Ishikawa (cell line): ENCODE results near the gene RIPOR2.

Experiments
- CEBPB ChIP-seq: IDR thresholded peaks from 2 replicates; pipeline ENCODE4 v1.6.1; 2012
- EGR1 ChIP-seq: IDR thresholded peaks from 2 replicates; pipeline ENCODE4 v1.6.1; 2012
- EP300 ChIP-seq: IDR thresholded peaks from 2 replicates; pipeline ENCODE4 v1.6.1; 2012; ENCODE audit warnings: borderline replicate concordance
- NFIC ChIP-seq: IDR thresholded peaks from 2 replicates; pipeline ENCODE4 v1.6.1; 2012
- TCF12 ChIP-seq: IDR thresholded peaks from 2 replicates; pipeline ENCODE4 v1.6.1; 2012; ENCODE audit warnings: low read depth
- YY1 ChIP-seq: IDR thresholded peaks from 2 replicates; pipeline ENCODE4 v1.6.1; 2012; ENCODE audit warnings: low read depth
- TF ChIP-seq, protein P1 (sequence below): IDR thresholded peaks from 2 replicates; pipeline ENCODE4 v1.6.1; 2012

DNA sequence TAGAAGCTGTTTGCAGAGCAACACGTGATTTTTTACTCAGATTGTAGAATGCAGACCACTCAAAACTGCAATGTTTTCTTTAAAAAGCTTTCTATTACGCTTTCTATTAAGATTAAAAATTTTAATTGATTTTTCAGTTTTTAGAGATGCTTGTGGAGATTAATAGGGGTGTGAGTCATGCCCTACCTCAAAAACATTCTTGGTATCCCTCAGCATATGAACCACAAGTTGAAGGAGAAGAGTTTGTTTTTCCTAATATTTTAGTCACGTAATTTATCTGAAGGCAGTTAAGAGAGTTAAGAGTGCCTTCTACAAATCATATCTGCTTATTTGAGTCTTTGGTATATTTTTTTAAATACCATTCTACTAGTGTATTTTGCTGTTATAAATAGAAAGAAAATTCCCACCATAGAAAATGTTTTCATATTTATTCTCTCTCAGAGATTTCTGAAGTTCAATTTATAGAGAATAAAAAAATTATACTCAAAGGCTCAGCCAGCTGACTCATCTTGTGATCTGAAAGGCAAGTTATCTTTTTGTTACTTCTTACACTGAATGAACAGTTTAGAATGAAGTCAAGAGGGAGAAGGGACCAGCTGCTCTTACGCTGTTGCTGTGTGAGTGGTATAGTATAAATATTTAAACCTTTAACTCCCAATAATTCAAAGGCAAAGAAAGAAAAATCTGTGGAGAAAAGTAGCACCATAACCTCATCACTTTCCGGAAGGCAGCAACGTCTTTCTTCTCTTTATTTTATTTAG is 7.6 kb downstream of the RIPOR2 start:
- no peak for TF ChIP-seq TCF12
- no peak for TF ChIP-seq CEBPB
- TF ChIP-seq, protein P1, sequence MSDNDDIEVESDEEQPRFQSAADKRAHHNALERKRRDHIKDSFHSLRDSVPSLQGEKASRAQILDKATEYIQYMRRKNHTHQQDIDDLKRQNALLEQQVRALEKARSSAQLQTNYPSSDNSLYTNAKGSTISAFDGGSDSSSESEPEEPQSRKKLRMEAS, result no peak
- no peak for TF ChIP-seq YY1
- TF ChIP-seq EP300, result no peak
- TF ChIP-seq EGR1, result no peak
- TF ChIP-seq NFIC, result no peak
